ENCODE data around the gene GPX7. TPM values are rescaled to one million over a fixed set of nuclear protein-coding genes. Genes with fewer than 3 reads are reported as not detected.
A peak's percentile ranks its signal among the peaks of the same experiment; 100 is the strongest.

Gene GPX7
- total RNA-seq, 1 donor from 2014 or later, result 1.1 TPM

GRCh38 chr1:52604063-52604770 is 2.0 kb downstream of the GPX7 start:
- TF ChIP-seq, protein P1, sequence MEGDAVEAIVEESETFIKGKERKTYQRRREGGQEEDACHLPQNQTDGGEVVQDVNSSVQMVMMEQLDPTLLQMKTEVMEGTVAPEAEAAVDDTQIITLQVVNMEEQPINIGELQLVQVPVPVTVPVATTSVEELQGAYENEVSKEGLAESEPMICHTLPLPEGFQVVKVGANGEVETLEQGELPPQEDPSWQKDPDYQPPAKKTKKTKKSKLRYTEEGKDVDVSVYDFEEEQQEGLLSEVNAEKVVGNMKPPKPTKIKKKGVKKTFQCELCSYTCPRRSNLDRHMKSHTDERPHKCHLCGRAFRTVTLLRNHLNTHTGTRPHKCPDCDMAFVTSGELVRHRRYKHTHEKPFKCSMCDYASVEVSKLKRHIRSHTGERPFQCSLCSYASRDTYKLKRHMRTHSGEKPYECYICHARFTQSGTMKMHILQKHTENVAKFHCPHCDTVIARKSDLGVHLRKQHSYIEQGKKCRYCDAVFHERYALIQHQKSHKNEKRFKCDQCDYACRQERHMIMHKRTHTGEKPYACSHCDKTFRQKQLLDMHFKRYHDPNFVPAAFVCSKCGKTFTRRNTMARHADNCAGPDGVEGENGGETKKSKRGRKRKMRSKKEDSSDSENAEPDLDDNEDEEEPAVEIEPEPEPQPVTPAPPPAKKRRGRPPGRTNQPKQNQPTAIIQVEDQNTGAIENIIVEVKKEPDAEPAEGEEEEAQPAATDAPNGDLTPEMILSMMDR (IDR thresholded peaks at IDR 0.05; ENCODE audit: insufficient read depth, low read length, severe bottlenecking), result no peak
- no peaks in the 10 kb centered on the region for H3K36me3 ChIP-seq (ENCODE audit: control insufficient read depth, insufficient read depth, low read length)
- H3K4me3 ChIP-seq (ENCODE audit: low read depth, low read length), result no peak overlapping the region
- DNase-seq (ENCODE audit: low read depth), result peak; percentile 89
- no peak for FAIRE-seq
- no peaks in the 10 kb centered on the region for H3K27me3 ChIP-seq (ENCODE audit: control insufficient read depth, insufficient read depth, low read length)

GRCh38 chr1:52613636-52614373 is 11.6 kb downstream of the GPX7 start:
- no peak overlapping the region for H3K4me3 ChIP-seq (ENCODE audit: low read depth, low read length)
- no peaks in the 10 kb centered on the region for H3K36me3 ChIP-seq (ENCODE audit: control insufficient read depth, insufficient read depth, low read length)
- DNase-seq (ENCODE audit: low read depth), result no peak
- FAIRE-seq, result no peak
- peaks cover 4% of the 10 kb centered on the region for H3K27me3 ChIP-seq (ENCODE audit: control insufficient read depth, insufficient read depth, low read length)
- TF ChIP-seq, protein P1 (IDR thresholded peaks at IDR 0.05; ENCODE audit: insufficient read depth, low read length, severe bottlenecking), result no peak

GRCh38 chr1:52614671-52615070 is 12.5 kb downstream of the GPX7 start:
- Histone ChIP-seq H3K27me3 (ENCODE audit: control insufficient read depth, insufficient read depth, low read length) (peaks cover 4% of the 10 kb centered on the region), H3K4me3 (ENCODE audit: low read depth, low read length) (no peak overlapping the region), H3K36me3 (ENCODE audit: control insufficient read depth, insufficient read depth, low read length) (no peaks in the 10 kb centered on the region)
- DNase-seq (ENCODE audit: low read depth) (no peak), FAIRE-seq (no peak)
- TF ChIP-seq, protein P1 (IDR thresholded peaks at IDR 0.05; ENCODE audit: insufficient read depth, low read length, severe bottlenecking), result no peak

GRCh38 chr1:52615489-52616042 is 13.4 kb downstream of the GPX7 start:
- H3K4me3 ChIP-seq (ENCODE audit: low read depth, low read length), result no peak overlapping the region
- no peak for FAIRE-seq
- no peaks in the 10 kb centered on the region for H3K36me3 ChIP-seq (ENCODE audit: control insufficient read depth, insufficient read depth, low read length)
- peaks cover 4% of the 10 kb centered on the region for H3K27me3 ChIP-seq (ENCODE audit: control insufficient read depth, insufficient read depth, low read length)
- DNase-seq (ENCODE audit: low read depth), result no peak
- TF ChIP-seq, protein P1 (IDR thresholded peaks at IDR 0.05; ENCODE audit: insufficient read depth, low read length, severe bottlenecking), result no peak

GRCh38 chr1:52621950-52622349 is 19.8 kb downstream of the GPX7 start:
- FAIRE-seq (no peak), DNase-seq (ENCODE audit: low read depth) (no peak)
- peaks cover 3% of the 10 kb centered on the region for H3K27me3 ChIP-seq (ENCODE audit: control insufficient read depth, insufficient read depth, low read length)

More at GRCh38 chr1:52621950-52622349, 19.8 kb downstream of the GPX7 start:
- Histone ChIP-seq H3K36me3 (ENCODE audit: control insufficient read depth, insufficient read depth, low read length) (no peaks in the 10 kb centered on the region), H3K4me3 (ENCODE audit: low read depth, low read length) (no peak overlapping the region)
- TF ChIP-seq, protein P1 (IDR thresholded peaks at IDR 0.05; ENCODE audit: insufficient read depth, low read length, severe bottlenecking), result no peak
